Measurements from ENCODE around the gene TMEM178B.

The TMEM178B gene

DNA sequence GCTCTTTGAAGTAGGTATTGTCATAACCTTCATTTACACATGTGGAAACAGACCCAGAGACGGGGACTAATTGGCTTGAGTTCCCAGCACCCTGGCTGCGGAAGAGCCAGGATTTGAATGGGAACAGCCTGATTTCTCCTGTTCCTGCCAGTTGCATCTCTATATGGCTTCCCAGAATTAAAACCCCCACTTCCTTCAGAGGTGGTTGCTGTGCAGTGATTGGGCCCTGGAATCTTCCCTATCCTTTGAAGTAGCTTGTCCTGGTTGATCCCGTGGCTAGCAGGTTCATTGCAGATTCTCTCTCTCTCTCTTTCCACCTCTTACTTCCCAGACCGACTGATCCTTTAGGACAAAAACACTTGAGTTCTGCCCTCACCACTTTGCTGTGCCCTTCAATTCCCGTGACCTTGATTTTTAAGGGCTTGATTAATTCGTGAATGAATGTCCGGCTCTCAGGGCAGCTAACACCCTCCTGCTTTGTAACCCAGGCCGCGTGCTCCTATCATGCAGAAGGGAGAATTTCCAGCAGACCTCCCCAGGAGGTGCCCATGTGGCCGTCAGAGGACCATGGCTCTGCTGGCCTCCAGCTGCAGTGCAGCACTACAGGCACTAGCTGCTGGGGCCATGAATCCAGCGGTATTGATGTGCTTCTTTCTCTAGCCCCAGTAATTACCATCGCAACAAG, 356.7 kb downstream of the TMEM178B start:
- peaks cover 18% of the 10 kb centered on the region for H3K4me1 ChIP-seq
- H3K9me3 ChIP-seq: peaks cover 5% of the 10 kb centered on the region
- no peak overlapping the region for H3K4me3 ChIP-seq
- H3K27me3 ChIP-seq (ENCODE audit: low read depth): peaks cover 43% of the 10 kb centered on the region
- no peaks in the 10 kb centered on the region for H3K36me3 ChIP-seq (replicated peaks)
- in situ Hi-C loops (cut with MboI; ENCODE audit: low sequenced_read_pairs): no loop called here
- DNase-seq (ENCODE audit: low spot score in 2 of 2): peak in 1 of 2 experiments; percentile 55

DNA sequence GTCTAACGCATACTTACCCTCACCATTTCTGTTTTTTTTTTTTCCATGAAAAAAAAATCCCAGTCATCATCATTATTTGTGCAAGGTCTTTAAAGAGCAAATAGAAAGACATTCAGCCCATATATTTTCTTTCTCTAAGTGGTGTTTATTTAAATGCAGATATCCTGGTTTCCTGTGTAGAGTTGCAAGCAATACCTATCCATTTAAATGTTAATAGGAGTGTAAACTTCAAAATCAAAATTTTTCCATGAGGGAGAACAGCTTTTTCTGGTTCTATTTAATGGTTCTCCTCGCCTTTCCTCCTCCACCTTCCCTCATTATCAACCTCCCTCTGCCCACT, 357.2 kb downstream of the TMEM178B start:
- peaks cover 43% of the 10 kb centered on the region for H3K27me3 ChIP-seq (ENCODE audit: low read depth)
- H3K4me1 ChIP-seq: peaks cover 18% of the 10 kb centered on the region
- H3K36me3 ChIP-seq (replicated peaks): no peaks in the 10 kb centered on the region
- DNase-seq (ENCODE audit: low spot score in 2 of 2): peak in 1 of 2 experiments; percentile 86
- H3K4me3 ChIP-seq: no peak overlapping the region
- H3K9me3 ChIP-seq: peaks cover 5% of the 10 kb centered on the region
- in situ Hi-C loops (cut with MboI; ENCODE audit: low sequenced_read_pairs): no loop called here

DNA sequence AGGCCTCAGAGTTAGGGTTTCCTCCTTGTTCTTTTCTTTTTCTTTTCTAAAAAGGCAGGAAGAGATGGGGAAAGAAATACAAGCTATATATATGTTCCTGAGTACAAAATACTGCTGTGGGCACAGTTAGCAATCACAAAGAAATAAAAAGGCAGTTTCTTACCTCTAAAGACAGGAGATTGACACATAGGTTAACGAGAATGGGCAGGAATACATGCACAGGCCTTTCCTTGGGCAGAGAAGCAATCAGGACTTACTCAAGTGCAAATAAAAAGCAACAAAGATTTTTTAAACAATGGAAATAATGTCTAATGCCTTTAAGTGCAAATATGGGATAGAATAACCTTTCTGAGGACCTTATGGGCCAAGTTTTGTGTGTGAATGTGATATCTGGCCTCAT, 357.8 kb downstream of the TMEM178B start:
- DNase-seq (ENCODE audit: low spot score in 2 of 2): no peak
- in situ Hi-C loops (cut with MboI; ENCODE audit: low sequenced_read_pairs): no loop called here
- Histone ChIP-seq H3K9me3 (peaks cover 5% of the 10 kb centered on the region), H3K4me3 (no peak overlapping the region), H3K27me3 (ENCODE audit: low read depth) (peaks cover 43% of the 10 kb centered on the region), H3K36me3 (replicated peaks) (no peaks in the 10 kb centered on the region), H3K4me1 (peaks cover 18% of the 10 kb centered on the region)

DNA sequence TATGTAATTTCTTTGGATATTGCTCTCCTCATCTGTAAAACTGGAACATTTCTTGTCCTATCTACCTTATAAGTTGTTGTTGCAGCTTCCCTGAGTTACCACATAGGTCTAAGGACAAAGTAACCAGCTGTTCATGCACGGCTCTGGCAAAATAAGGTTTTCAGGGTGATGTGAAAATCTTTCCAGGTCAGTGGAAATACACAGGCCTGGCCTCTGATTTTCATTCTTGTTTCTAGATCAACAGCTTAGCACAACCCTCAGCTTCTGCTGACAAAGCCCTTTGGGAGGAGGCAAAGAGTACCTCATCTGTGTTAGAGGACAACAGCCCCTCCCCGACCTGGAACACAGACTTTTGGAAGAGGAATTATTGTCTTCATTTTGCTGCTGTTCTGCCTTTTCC, 359.8 kb downstream of the TMEM178B start:
- Histone ChIP-seq H3K36me3 (replicated peaks) (no peaks in the 10 kb centered on the region), H3K27me3 (ENCODE audit: low read depth) (peaks cover 36% of the 10 kb centered on the region), H3K4me1 (peaks cover 18% of the 10 kb centered on the region), H3K9me3 (no peaks in the 10 kb centered on the region), H3K4me3 (no peak overlapping the region)
- in situ Hi-C loops (cut with MboI; ENCODE audit: low sequenced_read_pairs): no loop called here
- no peak for DNase-seq (ENCODE audit: low spot score in 2 of 2)

DNA sequence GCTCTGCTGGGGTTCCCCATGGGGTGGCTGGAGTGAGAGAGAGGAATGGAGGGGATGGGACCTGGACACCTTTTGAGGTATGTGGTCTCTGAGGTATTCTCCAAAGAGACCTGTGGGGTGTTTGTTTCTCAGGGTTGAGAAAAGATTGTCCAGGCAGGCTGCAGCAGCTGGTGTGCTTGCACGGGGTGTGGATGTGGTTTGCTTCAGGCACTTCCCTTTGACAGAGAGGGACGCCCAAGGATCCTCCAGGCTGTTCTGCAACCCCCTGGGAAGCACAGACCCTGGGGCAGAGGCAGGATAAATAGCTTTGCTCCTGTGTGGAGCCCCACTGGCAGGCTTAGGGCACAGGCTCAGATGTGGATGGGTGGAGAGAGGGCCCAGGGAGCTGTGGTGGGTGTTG, 362.3 kb downstream of the TMEM178B start:
- Histone ChIP-seq H3K27me3 (ENCODE audit: low read depth) (peaks cover 23% of the 10 kb centered on the region), H3K9me3 (no peaks in the 10 kb centered on the region), H3K4me1 (peaks cover 8% of the 10 kb centered on the region), H3K4me3 (no peak overlapping the region), H3K36me3 (replicated peaks) (no peaks in the 10 kb centered on the region)
- in situ Hi-C loops (cut with MboI; ENCODE audit: low sequenced_read_pairs): no loop called here
- no peak for DNase-seq (ENCODE audit: low spot score in 2 of 2)

DNA sequence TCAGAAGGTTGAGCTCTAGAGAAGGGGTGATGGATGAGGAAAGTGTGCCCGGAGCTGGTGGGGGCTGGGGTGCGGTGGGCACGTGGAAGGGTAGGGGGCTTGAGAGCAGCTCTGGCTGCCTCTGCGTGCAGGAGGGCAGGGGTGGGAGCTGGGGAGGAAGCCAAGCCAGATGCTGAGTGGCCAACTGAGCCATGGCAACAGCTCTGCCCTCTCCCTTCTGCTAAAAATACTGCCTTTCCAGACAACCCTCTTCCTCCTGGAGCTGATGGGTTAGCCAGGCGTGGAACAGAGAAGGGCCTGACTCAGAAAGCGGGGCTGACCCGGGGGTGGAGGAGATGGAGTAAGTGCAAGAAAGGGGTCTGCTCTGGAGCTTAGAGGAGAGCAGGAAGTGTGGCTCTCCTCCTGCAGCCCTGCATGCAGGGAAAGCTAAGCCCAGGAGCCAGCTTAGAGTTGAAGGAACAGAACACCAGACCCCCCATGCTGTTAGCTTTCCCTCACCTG, 362.8 kb downstream of the TMEM178B start:
- H3K27me3 ChIP-seq (ENCODE audit: low read depth): peaks cover 23% of the 10 kb centered on the region
- no peak overlapping the region for H3K4me3 ChIP-seq
- no peaks in the 10 kb centered on the region for H3K9me3 ChIP-seq
- H3K36me3 ChIP-seq (replicated peaks): no peaks in the 10 kb centered on the region
- H3K4me1 ChIP-seq: peaks cover 3% of the 10 kb centered on the region
- in situ Hi-C loops (cut with MboI; ENCODE audit: low sequenced_read_pairs): no loop called here
- DNase-seq (ENCODE audit: low spot score in 2 of 2): no peak

DNA sequence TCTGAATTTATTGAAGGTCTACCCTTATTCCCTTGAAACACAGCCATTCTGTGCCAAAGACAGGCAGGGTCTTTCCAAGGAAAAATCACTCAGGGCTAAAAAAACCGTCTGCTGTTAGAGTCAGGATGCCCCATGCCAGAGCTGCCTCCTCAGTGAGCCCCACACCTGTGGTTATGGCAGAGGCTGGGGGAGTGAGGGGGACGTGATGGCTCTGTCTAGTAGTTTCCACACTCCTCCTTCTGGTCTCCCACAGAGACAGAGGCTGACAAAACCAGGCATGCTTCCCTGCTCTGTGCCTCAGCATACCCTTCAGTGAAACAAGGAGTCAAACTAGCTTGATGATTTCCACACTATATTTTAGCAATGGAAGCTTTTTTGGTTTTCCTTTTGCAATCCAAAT, 365.3 kb downstream of the TMEM178B start:
- Histone ChIP-seq H3K4me1 (no peaks in the 10 kb centered on the region), H3K36me3 (replicated peaks) (no peaks in the 10 kb centered on the region), H3K27me3 (ENCODE audit: low read depth) (peaks cover 8% of the 10 kb centered on the region), H3K4me3 (no peak overlapping the region), H3K9me3 (no peaks in the 10 kb centered on the region)
- DNase-seq (ENCODE audit: low spot score in 2 of 2): no peak
- in situ Hi-C loops (cut with MboI; ENCODE audit: low sequenced_read_pairs): no loop called here

DNA sequence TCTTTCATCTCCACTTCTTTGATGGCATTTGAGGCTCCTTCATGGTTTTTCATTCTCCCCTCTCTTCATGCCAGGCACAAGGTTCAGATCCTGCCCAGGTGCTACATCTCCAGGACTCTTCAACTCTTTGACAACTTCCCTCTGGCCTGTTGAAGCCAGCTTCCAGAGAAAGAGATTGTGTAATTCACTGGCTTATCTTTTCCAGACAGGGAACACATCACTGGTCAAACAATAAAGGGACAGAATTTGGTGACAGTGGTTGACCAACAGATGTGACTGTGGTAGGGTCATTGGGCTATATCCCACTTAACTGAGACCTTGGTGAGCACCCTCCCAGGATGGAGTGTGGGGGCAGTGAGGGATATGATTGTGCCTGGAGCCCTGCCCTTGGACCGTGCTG, 365.9 kb downstream of the TMEM178B start:
- H3K27me3 ChIP-seq (ENCODE audit: low read depth): peaks cover 4% of the 10 kb centered on the region; the same call in 1 of the 2 replicates
- H3K9me3 ChIP-seq: no peaks in the 10 kb centered on the region
- in situ Hi-C loops (cut with MboI; ENCODE audit: low sequenced_read_pairs): no loop called here
- no peaks in the 10 kb centered on the region for H3K36me3 ChIP-seq (replicated peaks)
- H3K4me3 ChIP-seq: no peak overlapping the region
- no peak for DNase-seq (ENCODE audit: low spot score in 2 of 2)
- H3K4me1 ChIP-seq: no peaks in the 10 kb centered on the region

DNA sequence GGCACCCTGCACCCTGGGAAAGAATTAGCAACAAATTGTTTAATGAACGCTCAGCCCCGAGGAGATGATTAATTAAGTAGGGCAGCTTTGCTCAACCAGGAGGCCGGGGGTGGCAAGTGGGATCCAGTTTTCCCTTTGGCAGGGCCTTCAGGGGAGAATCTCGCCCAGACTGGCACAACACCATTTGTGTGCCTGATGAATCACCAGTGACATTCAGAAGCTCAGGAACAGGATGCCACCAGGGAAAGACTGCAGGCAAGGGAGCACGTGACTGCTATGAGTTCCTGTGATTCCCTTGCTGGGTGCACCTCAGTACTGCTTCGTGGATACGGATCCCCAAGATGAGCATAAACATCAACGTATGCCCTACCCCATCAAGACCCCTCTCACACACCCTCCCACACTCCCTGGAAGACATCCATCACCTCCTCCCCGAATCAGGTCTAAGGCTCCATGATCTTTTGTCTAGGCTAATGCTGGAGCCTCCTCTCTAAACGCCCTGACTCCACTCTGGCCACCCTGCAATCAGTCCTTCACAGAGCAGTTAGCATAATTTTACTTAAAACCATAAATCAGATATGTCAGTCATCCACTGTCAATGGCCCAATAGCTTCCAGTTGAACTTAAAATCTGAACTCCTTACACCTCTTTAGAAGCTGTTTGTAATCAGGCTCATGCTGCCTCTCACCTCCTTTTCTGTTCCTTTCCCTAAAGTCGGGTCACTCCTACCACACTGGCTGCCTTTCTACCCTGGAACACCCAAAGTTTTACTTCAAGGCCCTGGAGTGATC, 368.2 kb downstream of the TMEM178B start:
- no peak overlapping the region for H3K4me3 ChIP-seq
- no peaks in the 10 kb centered on the region for H3K36me3 ChIP-seq (replicated peaks)
- in situ Hi-C loops (cut with MboI; ENCODE audit: low sequenced_read_pairs): no loop called here
- H3K9me3 ChIP-seq: no peaks in the 10 kb centered on the region
- no peaks in the 10 kb centered on the region for H3K4me1 ChIP-seq
- DNase-seq (ENCODE audit: low spot score in 2 of 2): no peak
- no peaks in the 10 kb centered on the region for H3K27me3 ChIP-seq (ENCODE audit: low read depth)

DNA sequence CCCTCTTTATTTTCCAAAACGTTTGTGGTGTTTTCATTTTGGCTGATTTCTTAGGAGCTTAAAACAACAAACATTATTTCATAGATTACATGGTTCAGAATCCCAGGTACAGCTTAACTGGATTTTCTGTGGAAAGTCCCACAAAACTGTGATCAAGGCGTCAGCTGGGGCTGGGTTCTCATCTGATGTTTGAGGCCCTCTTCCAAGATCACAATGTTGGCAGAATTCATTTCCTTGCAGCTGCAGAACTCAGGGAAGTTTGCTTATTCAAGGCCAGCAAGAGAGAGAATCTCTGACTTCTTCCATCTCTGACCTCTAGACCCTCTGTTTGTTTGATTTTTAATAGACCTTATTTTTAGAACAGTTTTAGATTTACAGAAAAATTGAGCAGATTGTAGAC, 368.9 kb downstream of the TMEM178B start:
- H3K9me3 ChIP-seq: no peaks in the 10 kb centered on the region
- no peak overlapping the region for H3K4me3 ChIP-seq
- DNase-seq (ENCODE audit: low spot score in 2 of 2): no peak
- in situ Hi-C loops (cut with MboI; ENCODE audit: low sequenced_read_pairs): no loop called here
- H3K36me3 ChIP-seq (replicated peaks): no peaks in the 10 kb centered on the region
- no peaks in the 10 kb centered on the region for H3K4me1 ChIP-seq
- no peaks in the 10 kb centered on the region for H3K27me3 ChIP-seq (ENCODE audit: low read depth)

DNA sequence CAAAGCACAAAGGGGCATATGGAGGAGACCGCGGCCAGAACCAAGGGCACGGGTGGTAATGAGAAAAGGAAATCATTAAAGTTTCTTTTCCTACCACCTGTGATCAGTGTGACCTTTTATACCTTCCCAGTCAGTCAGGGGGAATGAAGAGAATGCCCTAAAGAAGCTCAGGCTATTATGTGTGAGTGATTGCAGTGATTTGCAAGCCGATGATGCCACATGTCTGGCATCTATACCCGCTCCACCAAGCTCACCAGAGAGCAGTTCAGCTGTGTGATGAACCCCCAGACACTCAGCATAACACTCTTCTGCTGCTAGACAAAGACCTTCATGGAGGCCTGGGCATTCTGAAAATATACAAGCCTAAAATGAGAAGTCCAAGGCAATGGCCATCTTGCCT, 371.1 kb downstream of the TMEM178B start:
- no peak overlapping the region for H3K4me3 ChIP-seq
- H3K9me3 ChIP-seq: no peaks in the 10 kb centered on the region
- H3K27me3 ChIP-seq (ENCODE audit: low read depth): no peaks in the 10 kb centered on the region
- no peaks in the 10 kb centered on the region for H3K4me1 ChIP-seq
- no peaks in the 10 kb centered on the region for H3K36me3 ChIP-seq (replicated peaks)
- in situ Hi-C loops (cut with MboI; ENCODE audit: low sequenced_read_pairs): no loop called here
- DNase-seq (ENCODE audit: low spot score in 2 of 2): no peak

DNA sequence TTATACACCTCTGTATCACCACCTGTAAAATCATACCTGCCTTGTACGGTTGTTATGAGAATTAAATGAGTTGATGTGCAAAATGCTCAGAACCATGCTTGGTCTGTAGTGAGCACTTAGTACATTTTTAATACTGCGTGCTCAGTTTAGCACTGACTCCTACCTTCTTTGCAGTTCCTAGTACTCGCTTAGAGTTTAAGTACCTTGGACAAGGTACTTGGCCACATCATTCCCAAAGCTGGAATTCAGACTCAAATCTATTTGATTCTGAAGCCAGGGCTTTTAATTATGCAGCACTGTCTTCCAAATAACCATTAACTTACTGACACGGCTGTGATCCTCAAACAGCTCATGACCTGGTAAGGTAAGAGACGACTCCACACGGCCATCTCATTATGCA, 377.4 kb downstream of the TMEM178B start:
- H3K27me3 ChIP-seq (ENCODE audit: low read depth): no peaks in the 10 kb centered on the region
- H3K4me1 ChIP-seq: no peaks in the 10 kb centered on the region
- in situ Hi-C loops (cut with MboI; ENCODE audit: low sequenced_read_pairs): no loop called here
- DNase-seq (ENCODE audit: low spot score in 2 of 2): no peak
- H3K4me3 ChIP-seq: no peak overlapping the region
- no peaks in the 10 kb centered on the region for H3K36me3 ChIP-seq (replicated peaks)
- no peaks in the 10 kb centered on the region for H3K9me3 ChIP-seq

DNA sequence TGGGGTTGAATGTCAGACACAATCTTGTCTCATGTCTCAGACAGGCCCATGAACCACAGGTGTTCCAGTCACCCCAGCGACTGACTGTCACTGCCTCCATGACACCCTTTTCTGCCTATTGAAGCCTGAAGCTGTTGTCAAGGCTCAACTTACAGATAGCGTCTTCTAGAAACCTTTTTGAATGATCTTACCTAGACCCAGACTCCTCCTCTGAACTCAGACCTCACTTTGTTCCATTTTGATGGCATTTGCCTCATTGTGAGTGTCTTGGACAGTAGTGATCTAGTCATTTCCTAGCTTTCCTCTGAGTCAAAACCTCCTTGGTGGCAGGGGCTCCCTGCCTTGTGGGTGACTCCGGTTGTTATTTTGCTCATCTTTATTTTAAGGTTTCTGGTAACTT, 379.0 kb downstream of the TMEM178B start:
- no peak overlapping the region for H3K4me3 ChIP-seq
- in situ Hi-C loops (cut with MboI; ENCODE audit: low sequenced_read_pairs): no loop called here
- H3K27me3 ChIP-seq (ENCODE audit: low read depth): no peaks in the 10 kb centered on the region
- H3K36me3 ChIP-seq (replicated peaks): no peaks in the 10 kb centered on the region
- no peaks in the 10 kb centered on the region for H3K4me1 ChIP-seq
- H3K9me3 ChIP-seq: no peaks in the 10 kb centered on the region
- no peak for DNase-seq (ENCODE audit: low spot score in 2 of 2)

DNA sequence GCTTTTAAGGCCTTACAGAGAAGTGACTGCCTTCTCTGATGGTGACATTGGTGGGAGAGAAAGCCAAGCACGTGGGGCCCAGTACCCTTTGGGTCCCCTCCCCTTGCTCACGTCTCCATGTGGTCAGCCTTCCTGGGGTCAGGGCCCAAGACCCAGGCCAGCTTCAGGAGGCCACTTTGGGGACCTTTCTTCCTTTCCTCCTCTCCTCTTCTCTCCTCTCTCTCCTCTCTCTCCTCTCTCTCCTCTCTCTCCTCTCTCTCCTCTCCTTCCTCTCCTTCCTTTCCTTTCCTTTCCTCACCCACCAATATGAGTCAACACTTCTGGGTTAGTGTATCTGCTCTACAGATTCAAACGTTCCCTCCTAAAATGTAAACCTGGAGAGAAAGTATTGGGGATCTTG, 380.5 kb downstream of the TMEM178B start:
- no peaks in the 10 kb centered on the region for H3K27me3 ChIP-seq (ENCODE audit: low read depth)
- H3K9me3 ChIP-seq: no peaks in the 10 kb centered on the region
- DNase-seq (ENCODE audit: low spot score in 2 of 2): no peak
- no peaks in the 10 kb centered on the region for H3K4me1 ChIP-seq
- no peaks in the 10 kb centered on the region for H3K36me3 ChIP-seq (replicated peaks)
- in situ Hi-C loops (cut with MboI; ENCODE audit: low sequenced_read_pairs): no loop called here
- H3K4me3 ChIP-seq: no peak overlapping the region
